Hematopoietic multipotent progenitor cell treated with erythropoietin and hydrocortisone succinate and interleukin-3 and kit ligand, for 17 days (in vitro differentiated cells): ENCODE measurements around the gene TRIL.

Source experiments
- DNase-seq: peaks from one replicate; pipeline ENCODE4 v3.0.0-alpha.2; 2015; ENCODE audit warnings: low spot score

Gene TRIL, protein sequence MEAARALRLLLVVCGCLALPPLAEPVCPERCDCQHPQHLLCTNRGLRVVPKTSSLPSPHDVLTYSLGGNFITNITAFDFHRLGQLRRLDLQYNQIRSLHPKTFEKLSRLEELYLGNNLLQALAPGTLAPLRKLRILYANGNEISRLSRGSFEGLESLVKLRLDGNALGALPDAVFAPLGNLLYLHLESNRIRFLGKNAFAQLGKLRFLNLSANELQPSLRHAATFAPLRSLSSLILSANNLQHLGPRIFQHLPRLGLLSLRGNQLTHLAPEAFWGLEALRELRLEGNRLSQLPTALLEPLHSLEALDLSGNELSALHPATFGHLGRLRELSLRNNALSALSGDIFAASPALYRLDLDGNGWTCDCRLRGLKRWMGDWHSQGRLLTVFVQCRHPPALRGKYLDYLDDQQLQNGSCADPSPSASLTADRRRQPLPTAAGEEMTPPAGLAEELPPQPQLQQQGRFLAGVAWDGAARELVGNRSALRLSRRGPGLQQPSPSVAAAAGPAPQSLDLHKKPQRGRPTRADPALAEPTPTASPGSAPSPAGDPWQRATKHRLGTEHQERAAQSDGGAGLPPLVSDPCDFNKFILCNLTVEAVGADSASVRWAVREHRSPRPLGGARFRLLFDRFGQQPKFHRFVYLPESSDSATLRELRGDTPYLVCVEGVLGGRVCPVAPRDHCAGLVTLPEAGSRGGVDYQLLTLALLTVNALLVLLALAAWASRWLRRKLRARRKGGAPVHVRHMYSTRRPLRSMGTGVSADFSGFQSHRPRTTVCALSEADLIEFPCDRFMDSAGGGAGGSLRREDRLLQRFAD

DNA sequence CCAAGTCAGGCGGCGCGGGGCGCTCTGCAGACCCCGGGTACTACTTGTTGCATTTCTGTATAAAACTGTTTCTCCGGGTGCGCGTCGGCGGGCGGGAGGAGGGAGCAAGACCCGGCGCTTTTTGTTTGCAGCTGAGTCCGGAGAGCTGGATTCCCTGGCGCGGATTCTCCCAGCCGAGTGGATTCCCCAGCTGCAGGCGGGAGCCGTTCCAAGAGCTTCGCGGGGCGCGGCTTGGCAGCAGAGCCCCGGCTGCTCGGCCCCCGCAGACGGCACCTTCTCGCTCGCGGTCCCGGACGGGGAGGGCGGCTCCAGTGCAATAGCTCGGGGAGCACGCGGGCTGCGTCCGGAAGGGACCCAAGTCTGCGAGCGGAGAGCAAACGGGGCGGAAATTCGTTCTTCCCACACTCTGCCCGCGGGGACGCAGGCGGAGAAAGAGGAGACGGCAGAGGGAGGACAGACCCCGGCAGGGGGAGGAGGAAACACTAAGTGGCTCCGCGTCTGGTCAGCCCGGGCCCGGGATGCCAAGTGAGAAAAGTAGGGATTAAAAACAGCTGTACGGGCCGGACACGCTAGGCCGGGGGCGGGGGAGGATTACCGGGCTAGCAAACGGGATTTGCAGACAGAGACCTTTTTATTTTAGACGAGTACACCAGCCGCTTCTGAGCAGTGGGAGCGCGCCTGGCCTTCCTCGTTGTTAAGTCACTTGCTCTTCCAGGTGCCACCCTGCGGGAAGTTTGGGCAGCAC, at the start of gene TRIL:
Gene TRIL (minus strand): TSS at position 96 of the 745 bp plus-strand sequence. CDS start 284 bp downstream, outside the sequence.
- DNase-seq = no peak

DNA sequence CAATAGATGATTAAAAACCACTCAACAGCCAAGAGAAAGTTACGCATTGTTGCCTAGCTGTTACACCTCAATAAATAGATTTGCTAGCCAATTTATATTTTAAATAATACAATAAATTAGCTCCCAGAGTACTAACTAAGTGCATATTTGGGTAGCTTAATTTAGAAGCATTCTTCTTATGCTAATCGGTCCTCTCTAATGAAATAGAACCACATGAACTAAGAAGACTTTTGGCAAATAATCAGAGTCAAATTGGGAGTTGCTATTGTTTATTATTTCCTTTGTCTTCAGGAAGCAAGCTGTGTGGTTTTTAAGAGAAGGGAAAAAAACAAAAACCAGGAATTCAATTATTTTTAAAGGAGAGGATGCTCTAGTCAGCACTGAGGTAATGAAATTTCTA, 49.0 kb upstream of the TRIL start:
- no peak for DNase-seq

GRCh38 chr7:29005829-29006228, 47.7 kb upstream of the TRIL start:
- DNase-seq = no peak

- no peak for DNase-seq
Observed at GRCh38 chr7:29005406-29005805, 47.3 kb upstream of the TRIL start.

DNA sequence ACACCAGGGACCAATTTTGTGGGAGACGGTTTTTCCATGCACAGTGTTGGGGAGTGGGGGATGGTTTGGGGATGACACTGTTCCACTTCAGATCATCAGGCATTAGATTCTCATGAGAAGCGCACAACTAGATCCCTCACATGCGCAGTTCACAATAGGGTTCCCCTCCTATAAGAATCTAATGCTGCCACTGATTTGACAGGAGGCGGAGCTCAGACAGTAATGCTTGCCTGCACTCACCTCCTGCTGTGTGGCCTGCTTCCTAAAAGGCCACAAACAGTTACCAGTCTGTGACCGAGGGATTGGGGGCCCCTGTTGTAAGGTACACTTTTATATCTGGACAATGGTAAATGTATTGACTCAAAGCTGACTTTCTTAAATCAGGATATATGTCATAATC, 45.6 kb upstream of the TRIL start:
- no peak for DNase-seq

DNA sequence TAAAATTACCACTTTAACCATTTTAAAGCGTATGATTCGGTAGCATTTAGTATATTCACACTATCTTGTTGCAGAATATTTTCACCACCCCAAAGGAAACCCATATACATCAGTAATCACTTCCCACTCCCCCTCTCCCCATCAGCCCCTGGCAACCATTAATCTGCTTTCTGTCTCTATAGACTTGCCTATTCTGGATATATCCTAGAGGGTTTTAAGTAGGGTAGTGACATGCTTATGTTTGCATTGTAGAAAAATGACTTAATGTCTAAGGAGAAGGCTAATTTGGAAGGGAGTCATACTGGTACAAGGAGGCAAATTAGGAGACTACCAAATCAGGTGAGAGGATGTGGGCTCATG, 42.6 kb upstream of the TRIL start:
- no peak for DNase-seq

GRCh38 chr7:28999895-29000716, 42.0 kb upstream of the TRIL start:
- no peak for DNase-seq

DNA sequence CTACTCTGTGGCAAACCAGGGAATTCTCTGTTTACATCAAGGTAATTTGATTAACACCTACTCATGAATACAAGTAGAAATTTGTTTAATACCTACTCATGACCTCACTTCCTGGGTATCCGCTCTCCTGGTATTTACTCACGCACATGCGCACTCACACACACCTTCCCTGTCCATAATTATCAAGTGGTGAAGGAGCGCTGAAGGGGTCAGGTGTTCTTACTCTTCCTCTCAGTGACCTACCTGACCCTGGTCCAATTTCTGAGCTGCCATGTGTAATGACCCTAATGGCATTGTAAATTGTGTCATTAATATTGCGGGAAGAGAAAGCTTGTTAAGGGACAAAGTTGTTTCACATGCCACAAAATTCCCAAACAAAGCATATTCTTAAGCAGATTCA, 41.3 kb upstream of the TRIL start:
- DNase-seq = no peak

GRCh38 chr7:28998105-28998504, 40.0 kb upstream of the TRIL start:
- no peak for DNase-seq

DNA sequence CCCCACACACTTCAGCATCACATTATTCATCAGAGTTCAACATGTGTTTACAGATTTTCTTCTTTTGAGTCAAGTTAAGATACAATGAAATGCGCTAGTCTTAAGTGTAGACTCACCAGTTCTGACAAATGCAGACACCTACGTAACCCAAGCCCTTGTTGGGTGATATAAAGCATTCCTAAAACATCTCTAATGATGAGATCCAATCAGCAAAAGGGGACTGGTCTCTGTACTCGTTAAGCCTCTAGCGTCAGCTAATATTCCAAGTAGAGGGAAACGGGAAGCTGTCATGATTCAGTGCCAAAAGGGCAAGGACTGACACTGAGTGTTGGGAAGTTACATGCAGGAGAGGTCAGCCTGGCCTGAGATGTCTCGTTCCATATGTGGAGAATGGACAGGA, 38.7 kb upstream of the TRIL start:
- DNase-seq = no peak

- no peak for DNase-seq
Observed at GRCh38 chr7:28993371-28993770, 35.2 kb upstream of the TRIL start.

DNA sequence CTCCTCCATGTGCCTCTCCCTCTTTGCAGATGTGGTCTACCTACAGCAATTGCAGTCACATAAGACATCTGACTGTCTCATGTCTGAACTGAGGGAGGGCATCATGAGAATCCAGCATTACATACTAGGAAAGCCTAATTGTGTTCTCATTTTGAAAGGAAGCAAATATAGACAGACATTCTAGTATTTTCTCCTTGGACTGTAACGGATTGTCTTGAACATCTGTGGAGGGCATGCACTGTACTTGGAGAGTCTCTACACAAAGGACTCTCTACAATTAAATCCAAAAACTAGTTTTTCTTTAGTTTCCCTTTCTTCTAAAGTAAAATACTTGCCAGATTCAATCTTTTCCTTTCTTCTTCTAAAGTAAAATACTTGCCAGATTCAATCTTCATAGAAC, 34.7 kb upstream of the TRIL start:
- DNase-seq = no peak

- no peak for DNase-seq
Observed at GRCh38 chr7:28990200-28990960, 32.2 kb upstream of the TRIL start.

DNA sequence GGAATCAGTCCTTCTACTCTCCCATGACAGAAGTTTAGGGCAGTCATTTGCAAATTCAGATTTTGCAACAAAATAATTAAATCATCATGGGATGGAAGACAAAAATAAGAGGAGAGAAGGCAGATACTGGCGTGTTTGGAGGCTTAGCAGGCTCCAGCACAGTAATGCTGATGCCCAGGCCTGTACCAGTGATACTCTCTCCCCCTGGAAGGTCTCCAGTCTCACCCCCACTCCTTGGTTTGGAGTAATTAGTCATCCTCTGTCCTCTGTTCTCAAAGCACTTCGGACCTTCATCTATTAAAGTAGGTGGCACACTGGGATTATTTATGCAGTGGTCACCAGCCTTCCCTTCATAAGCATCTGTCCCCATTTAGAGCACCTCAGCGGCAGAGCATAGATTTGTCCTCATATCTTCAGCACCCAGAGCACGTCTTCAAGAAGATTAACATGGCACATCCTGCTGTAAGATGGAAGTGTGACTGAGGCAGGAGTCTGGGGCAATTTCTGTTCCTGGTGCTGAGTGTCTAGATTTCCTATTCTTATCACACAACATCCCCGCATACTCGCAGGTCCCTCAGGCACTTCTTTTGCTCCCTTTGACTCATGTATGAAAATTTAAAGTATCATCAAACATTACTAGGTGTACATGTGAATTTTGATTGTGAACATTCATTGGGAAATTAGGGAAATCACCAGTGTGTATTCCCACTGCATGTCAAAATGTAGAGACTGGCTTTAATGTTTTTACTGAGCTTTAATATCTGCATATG, 31.3 kb upstream of the TRIL start:
- DNase-seq = no peak

DNA sequence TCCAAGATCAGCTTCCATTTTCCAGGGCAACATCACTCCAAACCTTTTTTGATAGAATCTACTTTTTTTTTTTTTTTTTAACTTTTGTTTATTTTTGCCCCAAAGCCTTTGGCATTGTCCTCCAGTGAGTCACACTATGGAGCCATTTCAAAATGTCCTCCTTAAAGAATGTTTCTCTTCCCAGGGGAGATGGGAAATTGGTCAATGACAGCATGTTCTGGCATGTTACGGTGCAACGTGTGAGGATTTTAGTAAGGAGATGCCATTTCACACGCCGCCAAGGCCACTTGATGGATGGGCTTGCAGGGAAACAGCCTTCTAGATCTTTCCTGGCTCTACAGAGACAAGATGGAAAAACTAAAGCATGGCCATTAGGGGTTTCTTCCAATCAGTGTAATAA, 30.7 kb upstream of the TRIL start:
- DNase-seq = no peak

DNA sequence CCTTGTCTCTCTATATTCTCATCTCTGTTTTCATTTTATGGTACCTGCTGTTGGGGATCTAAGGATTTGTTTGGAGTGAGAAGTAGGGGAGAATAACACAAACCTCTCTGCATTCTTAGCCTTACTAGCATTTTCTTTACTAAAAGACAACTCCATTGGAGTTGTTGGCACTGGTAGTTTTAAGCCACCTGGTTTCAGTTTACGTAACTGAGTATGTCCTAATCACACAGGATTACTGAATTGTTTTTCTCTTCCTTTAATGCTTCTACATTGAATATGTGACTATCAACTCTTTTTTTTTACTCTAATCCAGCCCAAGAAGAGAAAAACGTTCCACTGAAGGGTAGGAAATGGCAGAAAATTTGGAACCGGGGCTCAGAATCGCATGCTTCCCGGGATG, 30.0 kb upstream of the TRIL start:
- no peak for DNase-seq

- no peak for DNase-seq
Observed at GRCh38 chr7:28986765-28987110, 28.6 kb upstream of the TRIL start.

DNA sequence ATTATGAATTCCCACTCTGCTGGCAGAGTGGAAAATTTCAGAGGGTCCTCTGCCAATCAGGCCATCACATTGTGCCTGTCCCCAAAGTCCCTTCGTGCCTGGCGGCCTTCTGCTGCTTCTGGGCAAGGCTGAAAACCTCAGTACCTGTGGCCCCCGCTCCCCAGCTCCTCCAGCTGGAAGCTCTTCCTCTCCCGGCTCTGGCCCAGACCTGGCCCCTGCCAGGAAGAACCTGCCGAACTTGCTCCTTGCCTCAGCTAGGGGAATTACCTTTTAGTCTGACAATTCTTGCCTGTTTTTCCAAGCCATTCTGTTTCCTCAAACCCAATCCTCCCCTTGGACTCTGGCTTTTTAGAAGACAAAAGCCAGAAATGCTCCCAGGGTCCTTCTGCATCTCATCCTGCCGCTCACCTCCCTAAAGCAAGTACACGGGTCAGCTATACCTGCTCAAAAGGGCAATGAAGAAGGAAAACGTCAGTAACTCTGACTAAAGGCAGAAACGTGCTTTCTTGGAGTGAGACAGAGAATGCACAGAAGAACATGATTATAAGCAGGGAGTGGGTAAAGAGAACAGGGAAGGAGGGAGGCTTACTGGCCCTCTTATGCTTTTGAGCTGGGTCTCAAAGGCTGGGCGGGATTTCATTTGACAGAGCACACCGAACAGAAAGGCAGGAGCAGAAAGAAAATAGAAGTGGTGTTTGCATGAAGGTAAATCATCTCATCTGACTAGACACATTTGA, 28.1 kb upstream of the TRIL start:
- no peak for DNase-seq

GRCh38 chr7:28984631-28985030, 26.5 kb upstream of the TRIL start:
- DNase-seq = no peak

GRCh38 chr7:28984217-28984616, 26.1 kb upstream of the TRIL start:
- no peak for DNase-seq
